IMR-90 (cell line): ENCODE data around the gene PRM3. TPM values are rescaled to one million over a fixed set of nuclear protein-coding genes. Genes with fewer than 3 reads are reported as not detected.

Experiments
- ATAC-seq: fragments of 200-7000 bp; cut with Tn5 transposase; 2 replicates; pipeline ENCODE4 v1.9.1; 2020; ENCODE audit warnings: low read depth, mild to moderate bottlenecking, moderate library complexity
- BruUV-seq: library from RNA; stranded (reverse); fragments of 400-500 nt; replicated peaks from 2 replicates; lab custom pipeline; 2021; lab: Mats Ljungman, UMichigan
- CTCF ChIA-PET: fragments of 300-600 bp; formaldehyde crosslinking; extraction: SDS; loops from one replicate; lab custom pipeline; 2021; ENCODE audit warnings: antibody characterized with exemption; lab: Yijun Ruan, JAX
- POLR2A ChIA-PET: fragments of 300-600 bp; sonication (Branson Sonifier 250); formaldehyde crosslinking; loops from one replicate; lab custom pipeline; 2022; ENCODE audit warnings: antibody characterized with exemption; ENCODE audit not compliant: unreplicated experiment; lab: Charles Lee
- DNase-seq: peaks from one replicate; pipeline ENCODE4 v3.0.0; 2013
- H2AFZ ChIP-seq: replicated peaks from 2 replicates; pipeline ENCODE3; 2013; ENCODE audit warnings: low read length, mild to moderate bottlenecking; ENCODE audit not compliant: poor library complexity
- H2AK5ac ChIP-seq: 2 replicates; pipeline ENCODE4 v1.6.1; 2013; ENCODE audit warnings: low read depth, low read length, inconsistent platforms
- H2AK9ac ChIP-seq: replicated peaks from 2 replicates; pipeline ENCODE3; 2013; ENCODE audit warnings: mild to moderate bottlenecking, low read depth, low read length, moderate library complexity; ENCODE audit not compliant: poor library complexity
- H2BK120ac ChIP-seq: 2 replicates; pipeline ENCODE4 v1.6.1; 2013; ENCODE audit warnings: low read depth, low read length, inconsistent platforms
- H2BK15ac ChIP-seq: 3 replicates; pipeline ENCODE4 v1.6.1; 2013; ENCODE audit warnings: low read depth, low read length, inconsistent platforms
- H2BK20ac ChIP-seq: 2 replicates; pipeline ENCODE4 v1.6.1; 2013; ENCODE audit warnings: low read depth, mild to moderate bottlenecking, inconsistent platforms, low read length, moderate library complexity
- H2BK5ac ChIP-seq: 2 replicates; pipeline ENCODE4 v1.6.1; 2013; ENCODE audit warnings: mild to moderate bottlenecking, low read depth, low read length, inconsistent platforms; ENCODE audit not compliant: poor library complexity, severe bottlenecking
- H3K14ac ChIP-seq: replicated peaks from 2 replicates; pipeline ENCODE4 v1.6.1; 2013; ENCODE audit warnings: low read depth, low read length, inconsistent platforms
- H3K18ac ChIP-seq: 2 replicates; pipeline ENCODE4 v1.6.1; 2013; ENCODE audit warnings: low read depth, low read length, control low read depth
- H3K23ac ChIP-seq: 2 replicates; pipeline ENCODE4 v1.6.1; 2013; ENCODE audit warnings: low read depth, low read length, inconsistent platforms
- H3K27ac ChIP-seq: 2 replicates; pipeline ENCODE4 v1.5.1; 2013; ENCODE audit warnings: mild to moderate bottlenecking, control low read depth, low read length; ENCODE audit not compliant: insufficient read depth
- H3K27me3 ChIP-seq: 2 replicates; pipeline ENCODE4 v1.6.1; 2013; ENCODE audit warnings: low read length; ENCODE audit not compliant: control insufficient read depth, insufficient read depth
- H3K36me3 ChIP-seq: 2 replicates; pipeline ENCODE4 v1.6.1; 2013; ENCODE audit warnings: low read length, mixed read lengths; ENCODE audit not compliant: control insufficient read depth, insufficient read depth
- H3K4ac ChIP-seq: 2 replicates; pipeline ENCODE4 v1.6.1; 2013; ENCODE audit warnings: low read depth, low read length, inconsistent platforms
- H3K4me1 ChIP-seq: 2 replicates; pipeline ENCODE4 v1.6.1; 2013; ENCODE audit warnings: low read length, mixed read lengths; ENCODE audit not compliant: control insufficient read depth, insufficient read depth
- H3K4me2 ChIP-seq: 2 replicates; pipeline ENCODE4 v1.6.1; 2013; ENCODE audit warnings: low read depth, mild to moderate bottlenecking, control low read depth, low read length, moderate library complexity
- H3K4me3 ChIP-seq: 2 replicates; pipeline ENCODE4 v1.5.1; 2013; ENCODE audit warnings: low read depth, mild to moderate bottlenecking, control low read depth, low read length, moderate library complexity; ENCODE audit not compliant: insufficient read depth
- H3K56ac ChIP-seq: 2 replicates; pipeline ENCODE4 v1.6.1; 2013; ENCODE audit warnings: low read length, inconsistent platforms; ENCODE audit not compliant: insufficient read depth; ENCODE audit errors: extremely low read depth
- H3K79me1 ChIP-seq, 2 experiments: 2 replicates each; pipeline ENCODE4 v1.6.1; 2013; ENCODE audit warnings: low read length in 2 of 2, inconsistent platforms in 1 of 2, low read depth in 1 of 2
- H3K9ac ChIP-seq: 2 replicates; pipeline ENCODE4 v1.6.1; 2013; ENCODE audit warnings: low read depth, low read length, control low read depth
- H3K9me1 ChIP-seq: 2 replicates; pipeline ENCODE4 v1.6.1; 2013; ENCODE audit warnings: low read length, inconsistent platforms; ENCODE audit not compliant: insufficient read depth
- H3K9me3 ChIP-seq: 2 replicates; pipeline ENCODE4 v1.6.1; 2013; ENCODE audit warnings: low read length; ENCODE audit not compliant: control insufficient read depth, insufficient read depth
- H4K20me1 ChIP-seq: 2 replicates; pipeline ENCODE4 v1.6.1; 2013; ENCODE audit warnings: low read length, inconsistent platforms; ENCODE audit not compliant: insufficient read depth
- H4K5ac ChIP-seq: 2 replicates; pipeline ENCODE4 v1.6.1; 2013; ENCODE audit warnings: mild to moderate bottlenecking, low read depth, low read length, control low read depth
- H4K8ac ChIP-seq, 2 experiments: 2 replicates each; pipeline ENCODE4 v1.6.1; 2013; ENCODE audit warnings: low read depth in 2 of 2, low read length in 2 of 2, control low read depth in 1 of 2, inconsistent platforms in 1 of 2
- H4K91ac ChIP-seq: 2 replicates; pipeline ENCODE4 v1.6.1; 2013; ENCODE audit warnings: low read depth, low read length, inconsistent platforms; ENCODE audit not compliant: insufficient read depth
- BHLHE40 ChIP-seq: fragments of 150-350 bp; IDR thresholded peaks from 2 replicates; pipeline ENCODE4 v1.6.1; 2016; ENCODE audit warnings: mild to moderate bottlenecking, low read depth, low read length
- CEBPB ChIP-seq: IDR thresholded peaks from 2 replicates; pipeline ENCODE4 v1.6.1; 2012; ENCODE audit warnings: low read depth, low read length, improper control_type of control experiment
- ELK1 ChIP-seq: fragments of 150-350 bp; IDR thresholded peaks from 2 replicates; pipeline ENCODE4 v1.6.1; 2016; ENCODE audit warnings: low read depth, mild to moderate bottlenecking, low read length, moderate library complexity, borderline replicate concordance
- FOS ChIP-seq: fragments of 150-350 bp; IDR thresholded peaks from 2 replicates; pipeline ENCODE4 v1.6.1; 2016; ENCODE audit warnings: low read depth, low read length
- MAFK ChIP-seq: IDR thresholded peaks from 2 replicates; pipeline ENCODE4 v1.6.1; 2012; ENCODE audit warnings: low read depth, low read length, improper control_type of control experiment
- MAZ ChIP-seq: IDR thresholded peaks from 2 replicates; pipeline ENCODE4 v1.6.1; 2012; ENCODE audit warnings: low read depth, mild to moderate bottlenecking, low read length, improper control_type of control experiment, moderate library complexity, borderline replicate concordance
- NFE2L2 ChIP-seq: fragments of 150-350 bp; IDR thresholded peaks from 2 replicates; pipeline ENCODE4 v1.6.1; 2016; ENCODE audit warnings: low read depth, mild to moderate bottlenecking, low read length
- RAD21 ChIP-seq: IDR thresholded peaks from 2 replicates; pipeline ENCODE4 v1.6.1; 2012; ENCODE audit warnings: low read length, improper control_type of control experiment
- RCOR1 ChIP-seq: IDR thresholded peaks from 2 replicates; pipeline ENCODE4 v1.6.1; 2012; ENCODE audit warnings: mild to moderate bottlenecking, low read length, improper control_type of control experiment; ENCODE audit not compliant: insufficient replicate concordance
- USF2 ChIP-seq: fragments of 150-350 bp; IDR thresholded peaks from 2 replicates; pipeline ENCODE4 v1.6.1; 2017; ENCODE audit warnings: mild to moderate bottlenecking, antibody characterized with exemption, low read length, low read depth
- WGBS, 2 experiments: methylation state at CpG; one replicate each; pipeline versions ENCODE4 v1.1.5 to v1.1.7; 2013; ENCODE audit warnings: missing lambda C conversion rate in 2 of 2; ENCODE audit not compliant: insufficient read length in 1 of 2; ENCODE audit errors: extremely low coverage in 2 of 2; 5-methylcytosine and 5-hydroxymethylcytosine counted together
- dilution Hi-C: fragments of 300-500 bp; cut with HindIII; formaldehyde crosslinking; loops from one replicate; pipeline ENCODE4 v1.14.3; 2018; ENCODE audit warnings: low sequenced_read_pairs; ENCODE audit not compliant: unreplicated experiment
- in situ Hi-C: fragments of 300-500 bp; cut with MboI; formaldehyde crosslinking; loops from 3 replicates; pipeline ENCODE4 v1.14.3; 2019; ENCODE audit warnings: low sequenced_read_pairs, inconsistent platforms, mixed read lengths
- intact Hi-C: fragments of 100-400 bp; cut with micrococcal nuclease; formaldehyde crosslinking; loops from 2 replicates; pipeline ENCODE4 v1.10.0; 2022
- polyA plus RNA-seq, 3 experiments: library from polyadenylated mRNA; depleted of rRNA; stranded (reverse); fragments of >200 nt; gene quantifications; 2 replicates each; pipeline ENCODE4 v1.2.3, GENCODE V29; 2012; ENCODE audit warnings: low replicate concordance in 1 of 3
- total RNA-seq: library from RNA; depleted of rRNA; stranded (reverse); fragments of >200 nt; gene quantifications from 2 replicates; pipeline ENCODE4 v1.2.3, GENCODE V29; 2012

PRM3 gene
- total and polyA plus RNA-seq, 2 of the 4 experiments (the other 2 are of a cell fraction): not detected

GRCh38 chr16:11256661-11257130 lies 16.7 kb downstream of the PRM3 start (continued):
- TF ChIP-seq CEBPB (no peak), RAD21 (no peak)

- DNase-seq: peak; percentile 84
- Histone ChIP-seq H2BK20ac (peak within 1 kb of the TSS; percentile 31; the same call in 1 of the 2 replicates), H3K27ac (peak within 1 kb of the TSS; percentile 97), H2BK5ac (peak within 1 kb of the TSS; percentile 90), H2AK9ac (peak within 1 kb of the TSS; percentile 98), H3K4me3 (peak within 1 kb of the TSS; percentile 87), H3K56ac (peak within 1 kb of the TSS; percentile 61; the same call in 1 of the 2 replicates), H3K4ac (peak within 1 kb of the TSS; percentile 84), H3K4me1 (peaks cover 21% of the 10 kb centered on the region), H4K5ac (peak within 1 kb of the TSS; percentile 61), H3K79me1 (peaks cover 14 to 40% of the 10 kb centered on the region in 2 experiments; a peak in 3 of 4 replicates), H3K9me3 (no peaks in the 10 kb centered on the region), H3K14ac (peak within 1 kb of the TSS; percentile 84), H3K36me3 (peaks cover 31% of the 10 kb centered on the region), H2BK120ac (peak within 1 kb of the TSS; percentile 85), H3K9ac (peak within 1 kb of the TSS; percentile 91), H3K27me3 (no peaks in the 10 kb centered on the region), H2AFZ (peak within 1 kb of the TSS; percentile 94), H3K18ac (peak within 1 kb of the TSS; percentile 51; the same call in 1 of the 2 replicates), H4K91ac (peak within 1 kb of the TSS; percentile 82), H3K23ac (peak within 1 kb of the TSS; percentile 82), H2AK5ac (peak within 1 kb of the TSS; percentile 69), H2BK15ac (peak within 1 kb of the TSS; percentile 77; the same call in 1 of the 3 replicates), H4K8ac (peak within 1 kb of the TSS; percentile 53 to 81; a peak in 3 of 4 replicates), H4K20me1 (peaks cover 45% of the 10 kb centered on the region), H3K9me1 (peaks cover 9% of the 10 kb centered on the region; the same call in 1 of the 2 replicates), H3K4me2 (peak within 1 kb of the TSS; percentile 82)
- no TSS peak for BruUV-seq
- ChIA-PET POLR2A (interaction anchor here (0.5 to 1.8 kb wide), 21 partner anchors 18 to 305 kb away, joined by 3 to 18 read pairs (median 5); partner anchors contain the start of gene PRM3), CTCF (interaction anchor here (0.6 to 2.6 kb wide), 22 partner anchors 14 to 297 kb away, joined by 3 to 14 read pairs (median 4); no protein-coding TSS in a partner anchor)
- in situ Hi-C loops: loop anchor here (5.0 kb wide), 1 partner anchor 106 kb away; no protein-coding TSS in a partner anchor
- dilution Hi-C loops: no loop called here
- peak; percentile 76 for ATAC-seq
- WGBS, 2 experiments: 0% methylated on average over 47 of the region's 100 CpGs; no CpG with 5 or more reads in 1 of the 2 experiments
- intact Hi-C loops: loop anchor here (1.0 to 10.0 kb wide), 5 partner anchors 100 to 292 kb away; no protein-coding TSS in a partner anchor
- peak; percentile 85 for TF ChIP-seq RAD21
- no peak for TF ChIP-seq NFE2L2
- no peak for TF ChIP-seq ELK1
- no peak for TF ChIP-seq FOS
- no peak for TF ChIP-seq RCOR1
- no peak for TF ChIP-seq MAFK
- no peak for TF ChIP-seq USF2
- TF ChIP-seq BHLHE40: no peak
- peak; percentile 81 for TF ChIP-seq MAZ
- no peak for TF ChIP-seq CEBPB
Measured at GRCh38 chr16:11255737-11256660, 17.4 kb downstream of the PRM3 start, which contains the start of gene SOCS1. SOCS1 (minus strand) TSS chr16:11256204; CDS start chr16:11255478, 726 bp downstream.
